HG03175 (cell line): ENCODE results near the gene STK17B.

ENCODE experiments used
- ATAC-seq: cut with Tn5 transposase; IDR thresholded peaks from one replicate; pipeline ENCODE4 v1.9.1; 2021; ENCODE audit warnings: mild to moderate bottlenecking, moderate library complexity; ENCODE audit not compliant: unreplicated experiment

The STK17B gene

GRCh38 chr2:196159221-196159892 lies 12.0 kb downstream of the STK17B start:
- ATAC-seq, result no peak

GRCh38 chr2:196155575-196155974 lies 15.8 kb downstream of the STK17B start:
- ATAC-seq, result no peak

GRCh38 chr2:196153480-196153879 lies 17.9 kb downstream of the STK17B start:
- no peak for ATAC-seq

GRCh38 chr2:196149948-196150347 lies 21.4 kb downstream of the STK17B start:
- no peak for ATAC-seq

GRCh38 chr2:196148736-196149135 lies 22.6 kb downstream of the STK17B start:
- ATAC-seq, result no peak

- ATAC-seq, result no peak
These were observed 26.1 kb downstream of the STK17B start for GRCh38 chr2:196145256-196145655.

- no peak for ATAC-seq
These were observed 26.8 kb downstream of the STK17B start for GRCh38 chr2:196144513-196145126.

- no peak for ATAC-seq
These were observed 27.6 kb downstream of the STK17B start for GRCh38 chr2:196143730-196144131.

GRCh38 chr2:196142825-196143224 lies 28.6 kb downstream of the STK17B start:
- no peak for ATAC-seq

- ATAC-seq, result no peak
These were observed 31.2 kb downstream of the STK17B start for GRCh38 chr2:196140213-196140612.

GRCh38 chr2:196137271-196137670 lies 34.1 kb downstream of the STK17B start:
- ATAC-seq, result no peak

- no peak for ATAC-seq
These were observed 35.2 kb downstream of the STK17B start for GRCh38 chr2:196136151-196136550.

GRCh38 chr2:196131949-196132925 lies 39.1 kb downstream of the STK17B start:
- no peak for ATAC-seq

GRCh38 chr2:196131384-196131937 lies 39.9 kb downstream of the STK17B start:
- ATAC-seq, result no peak

- ATAC-seq, result no peak
These were observed 41.1 kb downstream of the STK17B start for GRCh38 chr2:196130039-196130825.

- no peak for ATAC-seq
These were observed 42.6 kb downstream of the STK17B start for GRCh38 chr2:196128749-196129148.

- ATAC-seq, result no peak
These were observed 45.8 kb downstream of the STK17B start for GRCh38 chr2:196125596-196125995.

GRCh38 chr2:196123679-196124373 lies 47.6 kb downstream of the STK17B start:
- no peak for ATAC-seq

GRCh38 chr2:196119926-196120325 lies 51.5 kb downstream of the STK17B start:
- no peak for ATAC-seq

GRCh38 chr2:196117214-196117705 lies 54.1 kb downstream of the STK17B start:
- ATAC-seq, result no peak
